ENCODE measurements around the gene CTRL. TPM values are rescaled to one million over a fixed set of nuclear protein-coding genes. Genes with fewer than 3 reads are reported as not detected.

Gene CTRL
- total RNA-seq, 1 experiment from 2014 or later = 1.3 TPM

DNA sequence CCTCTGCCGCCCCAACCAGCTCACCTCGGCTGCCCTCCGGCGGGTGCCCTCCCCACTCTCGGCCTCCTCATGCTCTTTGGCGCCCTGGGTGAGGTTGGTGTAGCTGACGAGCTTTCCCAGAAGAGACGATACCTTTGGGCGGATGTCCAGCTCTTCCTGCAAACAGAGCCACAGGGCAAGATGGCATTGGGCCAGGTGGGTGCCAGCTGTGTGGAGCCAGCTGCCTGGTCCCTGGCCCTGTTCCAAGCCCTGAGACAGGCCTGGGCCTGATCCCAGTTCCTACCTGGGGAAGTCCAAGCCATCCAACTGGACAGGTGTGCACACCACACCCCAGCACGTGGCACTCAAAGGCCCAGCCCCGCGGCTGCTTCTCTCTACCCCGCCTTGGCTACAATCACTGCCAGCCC lies 29.9 kb upstream of the CTRL start:
- Histone ChIP-seq H3K27me3 (ENCODE audit: insufficient read depth, low read depth) (no peaks in the 10 kb centered on the region), H3K9me2 (ENCODE audit: insufficient read depth) (no peaks in the 10 kb centered on the region), H4K20me1 (ENCODE audit: insufficient read depth) (no peaks in the 10 kb centered on the region), H2AFZ (no peak overlapping the region), H3F3A (ENCODE audit: insufficient read depth, low read depth) (no peaks in the 10 kb centered on the region), H3K4me2 (no peak overlapping the region), H3K27ac (no peak overlapping the region), H3K9me3 (ENCODE audit: insufficient read depth, low read depth) (no peaks in the 10 kb centered on the region), H3K4me1 (replicated peaks; ENCODE audit: insufficient read depth) (no peaks in the 10 kb centered on the region), H3K79me2 (ENCODE audit: low read depth) (no peaks in the 10 kb centered on the region), H3K36me3 (ENCODE audit: low read depth) (no peaks in the 10 kb centered on the region), H3K4me3 (no peak overlapping the region)
- intact Hi-C loops (cut with micrococcal nuclease; ENCODE audit: unreplicated experiment) = loop anchor here (1.0 kb wide), 1 partner anchor 79 kb away; no protein-coding TSS in a partner anchor
- no TSS peak for BruUV-seq (replicated peaks)
- peak in 1 of 2 experiments; percentile 97 for DNase-seq
- CTCF ChIA-PET = interaction anchor here (0.6 kb wide), 1 partner anchor 79 kb away, joined by 3 read pairs; no protein-coding TSS in a partner anchor
- no peak for TF ChIP-seq EZH2 (IDR thresholded peaks at IDR 0.05; ENCODE audit: low read depth)
- TF ChIP-seq, protein P1, sequence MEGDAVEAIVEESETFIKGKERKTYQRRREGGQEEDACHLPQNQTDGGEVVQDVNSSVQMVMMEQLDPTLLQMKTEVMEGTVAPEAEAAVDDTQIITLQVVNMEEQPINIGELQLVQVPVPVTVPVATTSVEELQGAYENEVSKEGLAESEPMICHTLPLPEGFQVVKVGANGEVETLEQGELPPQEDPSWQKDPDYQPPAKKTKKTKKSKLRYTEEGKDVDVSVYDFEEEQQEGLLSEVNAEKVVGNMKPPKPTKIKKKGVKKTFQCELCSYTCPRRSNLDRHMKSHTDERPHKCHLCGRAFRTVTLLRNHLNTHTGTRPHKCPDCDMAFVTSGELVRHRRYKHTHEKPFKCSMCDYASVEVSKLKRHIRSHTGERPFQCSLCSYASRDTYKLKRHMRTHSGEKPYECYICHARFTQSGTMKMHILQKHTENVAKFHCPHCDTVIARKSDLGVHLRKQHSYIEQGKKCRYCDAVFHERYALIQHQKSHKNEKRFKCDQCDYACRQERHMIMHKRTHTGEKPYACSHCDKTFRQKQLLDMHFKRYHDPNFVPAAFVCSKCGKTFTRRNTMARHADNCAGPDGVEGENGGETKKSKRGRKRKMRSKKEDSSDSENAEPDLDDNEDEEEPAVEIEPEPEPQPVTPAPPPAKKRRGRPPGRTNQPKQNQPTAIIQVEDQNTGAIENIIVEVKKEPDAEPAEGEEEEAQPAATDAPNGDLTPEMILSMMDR (conservative IDR thresholded peaks at IDR 0.05) = no peak
- POLR2A ChIA-PET (ENCODE audit: unreplicated experiment) = interaction anchor here (0.6 kb wide), 2 partner anchors 430 to 495 kb away, joined by 3 to 9 read pairs; no protein-coding TSS in a partner anchor

GRCh38 chr16:67959536-67960329 lies 28.1 kb upstream of the CTRL start:
- no TSS peak for BruUV-seq (replicated peaks)
- intact Hi-C loops (cut with micrococcal nuclease; ENCODE audit: unreplicated experiment) = no loop called here
- H3K4me2 ChIP-seq = no peak overlapping the region
- no peak overlapping the region for H3K27ac ChIP-seq
- H3K9me2 ChIP-seq (ENCODE audit: insufficient read depth) = no peaks in the 10 kb centered on the region
- H3K4me3 ChIP-seq = no peak overlapping the region
- ChIA-PET CTCF (interaction anchor here (0.6 kb wide), 1 partner anchor 231 kb away, joined by 4 read pairs; no protein-coding TSS in a partner anchor), POLR2A (ENCODE audit: unreplicated experiment) (interaction anchor here (0.6 kb wide), 1 partner anchor 713 kb away, joined by 4 read pairs; no protein-coding TSS in a partner anchor)
- H3K79me2 ChIP-seq (ENCODE audit: low read depth) = no peaks in the 10 kb centered on the region
- H3F3A ChIP-seq (ENCODE audit: insufficient read depth, low read depth) = no peaks in the 10 kb centered on the region
- no peaks in the 10 kb centered on the region for H3K9me3 ChIP-seq (ENCODE audit: insufficient read depth, low read depth)
- H3K36me3 ChIP-seq (ENCODE audit: low read depth) = no peaks in the 10 kb centered on the region
- no peaks in the 10 kb centered on the region for H3K27me3 ChIP-seq (ENCODE audit: insufficient read depth, low read depth)
- TF ChIP-seq, protein P1 (conservative IDR thresholded peaks at IDR 0.05) = no peak
- TF ChIP-seq EZH2 (IDR thresholded peaks at IDR 0.05; ENCODE audit: low read depth) = no peak
- no peak overlapping the region for H2AFZ ChIP-seq
- H3K4me1 ChIP-seq (replicated peaks; ENCODE audit: insufficient read depth) = no peaks in the 10 kb centered on the region
- H4K20me1 ChIP-seq (ENCODE audit: insufficient read depth) = no peaks in the 10 kb centered on the region
- DNase-seq = no peak

GRCh38 chr16:67957622-67958021 lies 26.0 kb upstream of the CTRL start:
- BruUV-seq (replicated peaks) = no TSS peak
- no peak for TF ChIP-seq EZH2 (IDR thresholded peaks at IDR 0.05; ENCODE audit: low read depth)
- TF ChIP-seq, protein P1 (conservative IDR thresholded peaks at IDR 0.05) = no peak
- Histone ChIP-seq H3K79me2 (ENCODE audit: low read depth) (no peaks in the 10 kb centered on the region), H3K4me3 (no peak overlapping the region), H3K9me3 (ENCODE audit: insufficient read depth, low read depth) (no peaks in the 10 kb centered on the region), H3K4me1 (replicated peaks; ENCODE audit: insufficient read depth) (no peaks in the 10 kb centered on the region), H3K4me2 (no peak overlapping the region), H3K9me2 (ENCODE audit: insufficient read depth) (no peaks in the 10 kb centered on the region), H3K36me3 (ENCODE audit: low read depth) (no peaks in the 10 kb centered on the region), H3K27me3 (ENCODE audit: insufficient read depth, low read depth) (no peaks in the 10 kb centered on the region), H2AFZ (no peak overlapping the region), H4K20me1 (ENCODE audit: insufficient read depth) (no peaks in the 10 kb centered on the region), H3K27ac (no peak overlapping the region), H3F3A (ENCODE audit: insufficient read depth, low read depth) (no peaks in the 10 kb centered on the region)
- intact Hi-C loops (cut with micrococcal nuclease; ENCODE audit: unreplicated experiment) = no loop called here
- POLR2A ChIA-PET (ENCODE audit: unreplicated experiment) = no interaction called here
- no peak for DNase-seq
- CTCF ChIA-PET = no interaction called here
